Fibroblast of gingiva (primary cell): ENCODE data around the gene TBX2.

Experiments used
- DNase-seq: peaks from one replicate; pipeline ENCODE4 v3.0.0-alpha.2; 2011; ENCODE audit warnings: low read depth

TBX2 gene

DNA sequence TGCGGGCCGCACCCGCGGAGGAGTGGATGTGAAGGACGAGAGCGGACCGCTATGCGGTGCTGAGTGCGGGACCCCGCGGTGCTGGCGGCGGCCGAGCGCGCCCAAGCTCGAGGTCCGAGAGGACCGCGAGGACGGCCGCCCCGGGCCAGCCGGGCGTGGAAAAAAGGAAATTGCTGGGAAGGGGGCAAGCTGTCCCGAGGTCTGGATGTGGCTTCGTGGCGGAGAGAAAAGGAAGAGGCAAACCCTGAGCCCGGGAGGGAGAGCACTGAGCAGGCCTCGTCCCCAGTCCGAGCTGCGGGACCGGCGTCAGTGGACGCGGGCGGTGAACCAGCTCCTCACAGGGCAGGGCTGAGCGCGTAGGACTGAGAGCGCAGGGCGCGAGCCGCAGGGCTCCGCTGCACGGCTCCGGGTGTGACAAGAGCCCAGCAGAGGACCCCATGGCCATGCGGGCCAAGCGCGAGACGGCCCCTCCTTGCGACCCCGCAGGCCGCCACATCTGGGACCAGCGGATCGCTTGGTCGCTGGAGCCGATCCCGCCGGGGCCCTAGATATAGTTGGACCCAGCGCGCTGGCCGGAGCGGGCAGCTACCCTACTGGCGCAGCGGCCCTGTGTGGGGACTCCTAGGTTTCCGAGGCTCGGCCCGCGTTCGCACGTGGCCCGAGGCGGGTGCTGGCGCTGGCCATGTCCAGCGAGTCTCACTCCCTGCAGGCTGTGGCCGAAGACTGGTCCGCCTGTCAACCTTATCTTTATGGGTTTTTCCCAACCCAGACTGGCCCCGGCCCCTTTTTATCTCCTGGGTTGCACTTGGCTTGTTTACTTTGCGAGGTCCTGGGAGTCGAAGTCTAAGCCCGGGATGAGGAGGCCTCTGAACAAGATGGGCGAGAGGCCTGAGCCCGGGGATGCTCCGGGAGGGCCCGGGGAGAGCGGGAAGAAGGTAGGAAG, 55.0 kb downstream of the TBX2 start:
- DNase-seq = no peak

GRCh38 chr17:61455324-61456060, 55.8 kb downstream of the TBX2 start:
- DNase-seq = no peak

- DNase-seq = no peak
These were observed 56.5 kb downstream of the TBX2 start for GRCh38 chr17:61456061-61456681.

- no peak for DNase-seq
These were observed 57.1 kb downstream of the TBX2 start for GRCh38 chr17:61456688-61457225.

DNA sequence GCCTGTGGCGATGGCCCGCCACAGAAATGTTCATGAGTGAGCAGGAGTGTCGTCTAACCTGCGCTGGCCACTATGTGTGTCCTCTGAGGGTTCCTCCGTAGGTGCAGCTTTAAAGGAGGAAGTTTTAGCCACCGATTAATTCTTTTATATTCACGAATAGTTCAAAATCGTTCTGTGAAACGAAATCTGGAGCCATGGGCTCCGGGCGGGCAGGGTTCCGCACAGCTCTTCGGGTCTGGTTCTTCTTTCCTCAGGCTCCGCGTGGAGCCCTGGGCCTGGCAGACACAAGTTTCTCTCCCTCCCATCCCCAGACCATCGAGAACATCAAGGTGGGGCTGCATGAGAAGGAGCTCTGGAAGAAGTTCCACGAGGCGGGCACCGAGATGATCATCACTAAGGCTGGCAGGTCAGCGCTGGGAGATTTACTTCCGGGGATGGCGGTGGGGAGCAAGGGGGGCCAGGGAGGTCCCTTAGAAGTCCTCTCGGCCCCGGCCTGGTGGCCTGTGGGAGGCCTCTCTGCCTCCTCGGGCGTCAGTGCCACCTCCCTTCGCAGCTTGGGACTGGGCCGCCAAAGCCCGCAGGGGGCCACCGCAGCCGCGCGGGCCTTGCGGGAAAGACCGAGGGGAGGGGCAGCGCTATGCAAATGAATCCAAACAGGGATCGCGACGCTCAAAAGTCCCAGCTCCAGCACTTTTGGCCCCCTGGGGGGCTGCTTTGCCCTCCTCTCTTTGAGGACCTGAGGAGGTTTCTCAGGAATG, 57.8 kb downstream of the TBX2 start:
- DNase-seq = no peak

GRCh38 chr17:61458000-61458399, 58.4 kb downstream of the TBX2 start:
- no peak for DNase-seq

DNA sequence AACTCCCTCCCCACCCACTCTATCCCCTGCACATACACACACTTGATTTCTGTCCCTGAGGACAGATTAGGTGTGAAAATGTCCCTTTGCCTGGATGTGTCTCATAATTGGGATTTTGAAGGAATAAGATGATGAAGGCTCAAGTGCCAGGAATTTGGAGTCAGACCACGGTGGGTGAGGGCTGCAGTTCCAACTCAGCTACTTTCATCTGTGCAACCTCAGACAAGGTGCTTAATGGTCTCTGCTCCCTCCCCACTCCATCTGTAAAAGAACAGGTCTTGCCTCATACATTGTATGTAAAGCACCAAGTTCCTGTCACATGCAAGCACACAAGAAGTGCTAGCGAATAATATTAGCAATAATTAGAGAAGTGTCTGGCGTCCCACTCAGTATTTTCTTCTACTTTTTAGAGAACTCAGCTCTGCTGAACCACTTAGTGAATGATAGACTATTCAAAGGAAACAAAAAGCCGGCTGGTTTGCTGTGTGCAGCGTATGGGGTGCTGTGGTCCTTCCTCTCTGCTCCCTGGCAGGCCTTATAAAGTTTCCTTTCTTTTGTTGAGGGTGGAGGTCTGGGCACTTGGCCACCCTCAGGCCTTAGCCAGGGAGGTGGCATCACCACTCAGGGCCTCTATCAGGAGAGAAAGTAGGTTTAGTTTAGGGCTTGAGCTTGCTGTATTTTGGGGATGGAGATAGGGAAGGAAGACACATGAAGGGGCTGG, 58.9 kb downstream of the TBX2 start:
- no peak for DNase-seq
